ENCODE results near the gene COPS7A. TPM values are rescaled to one million over a fixed set of nuclear protein-coding genes. Genes with fewer than 3 reads are reported as not detected.

COPS7A gene
- total and polyA plus RNA-seq, 9 of the 15 experiments (the other 6 are each of a cell fraction or from before 2014, with no cell fraction given): 12.7 to 36.0 (median 24.3) TPM

DNA sequence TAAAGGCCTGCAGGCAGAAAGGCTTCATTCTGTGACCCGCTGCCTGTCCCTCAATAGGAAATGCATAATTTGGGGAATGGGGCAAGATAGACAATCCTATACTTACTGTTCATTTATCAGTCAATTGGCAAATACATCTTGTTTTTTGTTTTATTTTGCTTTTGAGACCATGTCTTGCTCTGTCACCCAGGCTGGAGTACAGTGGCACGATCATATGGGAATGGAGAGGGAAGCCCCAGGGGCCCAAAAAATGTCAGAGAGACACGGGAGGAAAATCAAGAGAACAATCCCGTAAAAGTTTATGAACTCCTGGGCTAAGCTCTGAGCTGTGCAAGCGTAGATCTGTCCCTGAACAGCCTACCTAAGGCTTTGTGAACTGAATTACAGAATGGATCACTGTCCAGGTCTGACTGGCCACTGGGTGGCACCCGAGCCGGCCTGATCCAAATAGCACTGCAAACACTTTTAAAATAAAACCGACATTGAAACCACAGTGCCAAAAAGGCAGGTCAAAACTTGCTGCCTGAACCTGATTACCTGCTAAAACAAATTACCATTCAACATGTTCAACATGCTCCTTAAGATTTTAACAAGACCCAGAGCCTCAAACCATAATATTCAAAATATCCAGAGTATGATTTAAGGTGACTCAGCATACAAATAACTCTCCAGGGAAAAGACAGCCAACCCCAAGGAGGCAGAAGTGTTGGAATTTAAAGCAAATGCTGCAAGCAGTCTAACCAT is 11.8 kb downstream of the COPS7A start (continued):
- TF ChIP-seq JUND (IDR thresholded peaks at IDR 0.05; ENCODE audit: borderline replicate concordance, low read depth, low read length) (no peak), JUND (tag; IDR thresholded peaks at IDR 0.05; ENCODE audit: borderline replicate concordance, low read depth, low read length) (no peak), MAFF (IDR thresholded peaks at IDR 0.05; ENCODE audit: low read length) (peak; percentile 37; the same call in 1 of the 2 replicates), TRIM24 (IDR thresholded peaks at IDR 0.05) (no peak), XRCC3 (IDR thresholded peaks at IDR 0.05) (no peak), FUS (optimal IDR thresholded peaks at IDR 0.05; ENCODE audit: low read depth, low read length) (no peak), CBX3 (IDR thresholded peaks at IDR 0.05; ENCODE audit: borderline replicate concordance in 1 of 2, low read length in 2 of 2) (no peak)
- TF ChIP-seq, protein P1, sequence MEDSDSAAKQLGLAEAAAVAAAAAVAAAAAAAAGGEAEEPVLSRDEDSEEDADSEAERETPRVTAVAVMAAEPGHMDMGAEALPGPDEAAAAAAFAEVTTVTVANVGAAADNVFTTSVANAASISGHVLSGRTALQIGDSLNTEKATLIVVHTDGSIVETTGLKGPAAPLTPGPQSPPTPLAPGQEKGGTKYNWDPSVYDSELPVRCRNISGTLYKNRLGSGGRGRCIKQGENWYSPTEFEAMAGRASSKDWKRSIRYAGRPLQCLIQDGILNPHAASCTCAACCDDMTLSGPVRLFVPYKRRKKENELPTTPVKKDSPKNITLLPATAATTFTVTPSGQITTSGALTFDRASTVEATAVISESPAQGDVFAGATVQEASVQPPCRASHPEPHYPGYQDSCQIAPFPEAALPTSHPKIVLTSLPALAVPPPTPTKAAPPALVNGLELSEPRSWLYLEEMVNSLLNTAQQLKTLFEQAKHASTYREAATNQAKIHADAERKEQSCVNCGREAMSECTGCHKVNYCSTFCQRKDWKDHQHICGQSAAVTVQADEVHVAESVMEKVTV (CRISPR knock-in tag; IDR thresholded peaks at IDR 0.05): peak; percentile 54
- TF ChIP-seq, protein P2, sequence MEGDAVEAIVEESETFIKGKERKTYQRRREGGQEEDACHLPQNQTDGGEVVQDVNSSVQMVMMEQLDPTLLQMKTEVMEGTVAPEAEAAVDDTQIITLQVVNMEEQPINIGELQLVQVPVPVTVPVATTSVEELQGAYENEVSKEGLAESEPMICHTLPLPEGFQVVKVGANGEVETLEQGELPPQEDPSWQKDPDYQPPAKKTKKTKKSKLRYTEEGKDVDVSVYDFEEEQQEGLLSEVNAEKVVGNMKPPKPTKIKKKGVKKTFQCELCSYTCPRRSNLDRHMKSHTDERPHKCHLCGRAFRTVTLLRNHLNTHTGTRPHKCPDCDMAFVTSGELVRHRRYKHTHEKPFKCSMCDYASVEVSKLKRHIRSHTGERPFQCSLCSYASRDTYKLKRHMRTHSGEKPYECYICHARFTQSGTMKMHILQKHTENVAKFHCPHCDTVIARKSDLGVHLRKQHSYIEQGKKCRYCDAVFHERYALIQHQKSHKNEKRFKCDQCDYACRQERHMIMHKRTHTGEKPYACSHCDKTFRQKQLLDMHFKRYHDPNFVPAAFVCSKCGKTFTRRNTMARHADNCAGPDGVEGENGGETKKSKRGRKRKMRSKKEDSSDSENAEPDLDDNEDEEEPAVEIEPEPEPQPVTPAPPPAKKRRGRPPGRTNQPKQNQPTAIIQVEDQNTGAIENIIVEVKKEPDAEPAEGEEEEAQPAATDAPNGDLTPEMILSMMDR (IDR thresholded peaks at IDR 0.05 in 2 of 3, conservative IDR thresholded peaks at IDR 0.05 in 1 of 3; ENCODE audit: insufficient read depth in 2 of 3, low read depth in 1 of 3, low read length in 3 of 3): peak; percentile 70 to 76 (median 73)
- TF ChIP-seq, protein P3, sequence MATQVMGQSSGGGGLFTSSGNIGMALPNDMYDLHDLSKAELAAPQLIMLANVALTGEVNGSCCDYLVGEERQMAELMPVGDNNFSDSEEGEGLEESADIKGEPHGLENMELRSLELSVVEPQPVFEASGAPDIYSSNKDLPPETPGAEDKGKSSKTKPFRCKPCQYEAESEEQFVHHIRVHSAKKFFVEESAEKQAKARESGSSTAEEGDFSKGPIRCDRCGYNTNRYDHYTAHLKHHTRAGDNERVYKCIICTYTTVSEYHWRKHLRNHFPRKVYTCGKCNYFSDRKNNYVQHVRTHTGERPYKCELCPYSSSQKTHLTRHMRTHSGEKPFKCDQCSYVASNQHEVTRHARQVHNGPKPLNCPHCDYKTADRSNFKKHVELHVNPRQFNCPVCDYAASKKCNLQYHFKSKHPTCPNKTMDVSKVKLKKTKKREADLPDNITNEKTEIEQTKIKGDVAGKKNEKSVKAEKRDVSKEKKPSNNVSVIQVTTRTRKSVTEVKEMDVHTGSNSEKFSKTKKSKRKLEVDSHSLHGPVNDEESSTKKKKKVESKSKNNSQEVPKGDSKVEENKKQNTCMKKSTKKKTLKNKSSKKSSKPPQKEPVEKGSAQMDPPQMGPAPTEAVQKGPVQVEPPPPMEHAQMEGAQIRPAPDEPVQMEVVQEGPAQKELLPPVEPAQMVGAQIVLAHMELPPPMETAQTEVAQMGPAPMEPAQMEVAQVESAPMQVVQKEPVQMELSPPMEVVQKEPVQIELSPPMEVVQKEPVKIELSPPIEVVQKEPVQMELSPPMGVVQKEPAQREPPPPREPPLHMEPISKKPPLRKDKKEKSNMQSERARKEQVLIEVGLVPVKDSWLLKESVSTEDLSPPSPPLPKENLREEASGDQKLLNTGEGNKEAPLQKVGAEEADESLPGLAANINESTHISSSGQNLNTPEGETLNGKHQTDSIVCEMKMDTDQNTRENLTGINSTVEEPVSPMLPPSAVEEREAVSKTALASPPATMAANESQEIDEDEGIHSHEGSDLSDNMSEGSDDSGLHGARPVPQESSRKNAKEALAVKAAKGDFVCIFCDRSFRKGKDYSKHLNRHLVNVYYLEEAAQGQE (IDR thresholded peaks at IDR 0.05; ENCODE audit: borderline replicate concordance): peak; percentile 74; the same call in 1 of the 2 replicates
- TF ChIP-seq, protein P3 (CRISPR knock-in tag; IDR thresholded peaks at IDR 0.05; ENCODE audit: low read depth): no peak
- TF ChIP-seq, protein P4, sequence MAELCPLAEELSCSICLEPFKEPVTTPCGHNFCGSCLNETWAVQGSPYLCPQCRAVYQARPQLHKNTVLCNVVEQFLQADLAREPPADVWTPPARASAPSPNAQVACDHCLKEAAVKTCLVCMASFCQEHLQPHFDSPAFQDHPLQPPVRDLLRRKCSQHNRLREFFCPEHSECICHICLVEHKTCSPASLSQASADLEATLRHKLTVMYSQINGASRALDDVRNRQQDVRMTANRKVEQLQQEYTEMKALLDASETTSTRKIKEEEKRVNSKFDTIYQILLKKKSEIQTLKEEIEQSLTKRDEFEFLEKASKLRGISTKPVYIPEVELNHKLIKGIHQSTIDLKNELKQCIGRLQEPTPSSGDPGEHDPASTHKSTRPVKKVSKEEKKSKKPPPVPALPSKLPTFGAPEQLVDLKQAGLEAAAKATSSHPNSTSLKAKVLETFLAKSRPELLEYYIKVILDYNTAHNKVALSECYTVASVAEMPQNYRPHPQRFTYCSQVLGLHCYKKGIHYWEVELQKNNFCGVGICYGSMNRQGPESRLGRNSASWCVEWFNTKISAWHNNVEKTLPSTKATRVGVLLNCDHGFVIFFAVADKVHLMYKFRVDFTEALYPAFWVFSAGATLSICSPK (IDR thresholded peaks at IDR 0.05; ENCODE audit: borderline replicate concordance): no peak

Measured in K562 (cell line).